C4-2B (cell line): ENCODE measurements around the gene DDX42.
"Not testable (repeated sequence)": the region's sequence is repeated elsewhere in the genome, so short reads cannot be mapped to it uniquely, and the experiment has no call there.

Source experiments
- H3K27ac ChIP-seq: fragments of 450-650 bp; 2 replicates; pipeline ENCODE4 v1.5.1; 2017
- ZFX ChIP-seq: fragments of 450-650 bp; IDR thresholded peaks from 2 replicates; pipeline ENCODE4 v1.6.1; 2017
- TF ChIP-seq, protein P1 (sequence below): fragments of 450-650 bp; conservative IDR thresholded peaks from 2 replicates; pipeline ENCODE4 v1.5.1; 2017; ENCODE audit warnings: mild to moderate bottlenecking

The DDX42 gene

GRCh38 chr17:63780928-63781327 is 7.0 kb downstream of the DDX42 start:
- no peak for TF ChIP-seq ZFX
- TF ChIP-seq, protein P1, sequence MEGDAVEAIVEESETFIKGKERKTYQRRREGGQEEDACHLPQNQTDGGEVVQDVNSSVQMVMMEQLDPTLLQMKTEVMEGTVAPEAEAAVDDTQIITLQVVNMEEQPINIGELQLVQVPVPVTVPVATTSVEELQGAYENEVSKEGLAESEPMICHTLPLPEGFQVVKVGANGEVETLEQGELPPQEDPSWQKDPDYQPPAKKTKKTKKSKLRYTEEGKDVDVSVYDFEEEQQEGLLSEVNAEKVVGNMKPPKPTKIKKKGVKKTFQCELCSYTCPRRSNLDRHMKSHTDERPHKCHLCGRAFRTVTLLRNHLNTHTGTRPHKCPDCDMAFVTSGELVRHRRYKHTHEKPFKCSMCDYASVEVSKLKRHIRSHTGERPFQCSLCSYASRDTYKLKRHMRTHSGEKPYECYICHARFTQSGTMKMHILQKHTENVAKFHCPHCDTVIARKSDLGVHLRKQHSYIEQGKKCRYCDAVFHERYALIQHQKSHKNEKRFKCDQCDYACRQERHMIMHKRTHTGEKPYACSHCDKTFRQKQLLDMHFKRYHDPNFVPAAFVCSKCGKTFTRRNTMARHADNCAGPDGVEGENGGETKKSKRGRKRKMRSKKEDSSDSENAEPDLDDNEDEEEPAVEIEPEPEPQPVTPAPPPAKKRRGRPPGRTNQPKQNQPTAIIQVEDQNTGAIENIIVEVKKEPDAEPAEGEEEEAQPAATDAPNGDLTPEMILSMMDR = no peak
- peak overlapping the region; percentile 83 for H3K27ac ChIP-seq

DNA sequence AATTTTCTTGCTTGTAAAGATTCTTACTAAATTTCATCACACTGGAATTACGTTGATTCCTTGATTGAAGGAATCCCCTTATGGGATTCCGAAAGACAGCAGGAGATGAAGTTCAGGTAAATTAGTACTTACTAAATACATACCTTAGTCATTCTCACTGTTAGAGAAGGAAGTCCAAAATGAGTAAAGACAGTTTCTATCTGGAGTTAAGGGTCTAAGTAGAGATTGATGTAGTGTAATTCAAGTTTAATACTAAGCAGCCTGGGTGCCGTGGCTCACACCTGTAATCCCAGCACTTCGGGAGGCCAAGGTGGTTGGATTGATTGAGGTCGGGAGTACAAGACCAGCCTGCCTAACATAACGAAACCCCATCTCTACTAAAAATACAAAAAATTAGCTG is 9.6 kb downstream of the DDX42 start:
- H3K27ac ChIP-seq = 0 out of 2 replicates have a peak overlapping the region, but pooled peaks have one; percentile 32
- TF ChIP-seq ZFX = no peak

GRCh38 chr17:63785556-63785955 is 11.6 kb downstream of the DDX42 start:
- TF ChIP-seq, protein P1 = no peak
- no peak for TF ChIP-seq ZFX
- no peak overlapping the region for H3K27ac ChIP-seq

GRCh38 chr17:63786117-63786516 is 12.1 kb downstream of the DDX42 start:
- no peak for TF ChIP-seq ZFX
- TF ChIP-seq, protein P1 = no peak
- H3K27ac ChIP-seq = no peak overlapping the region

DNA sequence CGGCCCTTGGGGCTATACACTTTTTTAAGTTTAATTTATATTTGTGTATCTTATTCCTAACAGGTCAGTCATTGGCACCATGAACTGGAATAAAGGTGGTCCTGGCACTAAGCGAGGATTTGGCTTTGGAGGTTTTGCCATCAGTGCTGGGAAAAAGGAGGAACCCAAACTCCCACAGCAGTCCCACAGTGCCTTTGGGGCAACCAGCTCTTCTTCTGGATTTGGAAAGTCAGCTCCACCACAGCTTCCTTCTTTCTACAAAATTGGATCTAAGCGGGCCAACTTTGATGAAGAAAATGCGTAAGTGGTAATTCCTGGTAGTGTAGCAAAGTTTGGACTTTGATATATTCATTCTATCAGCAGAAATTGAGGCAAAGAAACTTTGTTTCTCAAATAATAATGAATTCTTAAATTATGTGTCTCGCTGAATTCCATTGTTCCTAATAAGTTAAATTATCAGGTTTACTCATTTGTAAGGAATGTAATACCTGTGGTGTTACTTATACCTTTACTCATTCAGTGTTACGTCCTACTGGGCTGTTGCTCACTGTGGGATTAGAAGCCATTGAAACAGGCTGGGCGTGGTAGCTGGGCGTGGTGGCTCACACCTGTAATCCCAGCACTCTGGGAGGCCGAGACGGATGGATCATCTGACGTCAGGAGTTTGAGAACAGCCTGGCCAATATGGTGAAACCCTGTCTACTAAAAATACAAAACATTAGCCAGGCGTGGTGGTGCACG is 13.2 kb downstream of the DDX42 start:
- no peak overlapping the region for H3K27ac ChIP-seq
- TF ChIP-seq ZFX = no peak
- TF ChIP-seq, protein P1 = no peak

- TF ChIP-seq ZFX = no peak
- TF ChIP-seq, protein P1 = no peak
Measured at GRCh38 chr17:63790057-63790456, 16.1 kb downstream of the DDX42 start.

DNA sequence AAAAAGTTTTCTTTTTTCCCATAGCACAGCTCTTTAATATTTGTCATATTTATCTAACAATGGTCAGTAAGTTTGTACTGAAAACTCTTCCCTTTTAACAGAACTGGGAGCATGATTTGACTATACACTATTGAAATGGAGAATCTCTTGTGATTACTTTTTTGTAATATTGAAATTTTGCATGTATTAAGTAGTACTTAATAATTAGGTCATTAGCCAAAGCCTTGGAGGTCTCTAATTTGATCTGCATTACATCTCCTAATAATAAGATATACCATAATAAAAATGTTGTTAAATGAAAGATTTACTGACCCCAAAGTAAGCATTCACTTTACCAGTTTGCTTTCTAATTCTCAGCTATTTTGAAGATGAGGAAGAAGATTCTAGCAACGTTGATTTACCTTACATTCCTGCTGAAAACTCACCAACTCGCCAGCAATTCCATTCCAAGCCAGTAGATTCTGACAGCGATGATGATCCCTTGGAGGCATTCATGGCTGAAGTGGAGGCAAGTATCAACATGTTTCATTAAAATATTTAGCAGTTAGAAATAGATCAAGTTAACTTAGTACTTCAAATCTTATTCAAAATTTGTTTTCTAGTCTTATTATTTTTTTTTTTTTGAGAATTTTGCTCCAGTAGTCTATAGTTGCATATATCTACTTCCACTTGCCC is 18.2 kb downstream of the DDX42 start:
- H3K27ac ChIP-seq = no peak overlapping the region
- TF ChIP-seq, protein P1 = no peak
- TF ChIP-seq ZFX = no peak

More at GRCh38 chr17:63790057-63790456, 16.1 kb downstream of the DDX42 start:
- H3K27ac ChIP-seq = no peak overlapping the region

DNA sequence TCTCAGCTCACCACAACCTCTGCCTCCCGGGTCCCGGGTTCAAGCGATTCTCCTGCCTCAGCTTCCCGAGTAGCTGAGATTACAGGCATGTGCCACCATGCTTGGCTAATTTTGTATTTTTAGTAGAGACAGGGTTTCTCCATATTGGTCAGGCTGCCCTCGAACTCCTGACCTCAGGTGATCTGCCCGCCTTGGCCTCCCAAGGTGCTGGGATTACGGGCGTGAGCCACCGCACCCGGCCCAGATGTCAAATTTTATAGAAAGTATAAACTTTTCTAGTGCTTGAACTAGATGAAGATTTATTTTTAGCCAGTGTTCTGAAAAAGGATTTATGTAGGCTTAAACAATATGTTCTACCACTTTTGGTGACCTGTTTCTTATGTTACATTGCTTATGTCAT is 22.4 kb downstream of the DDX42 start:
- not testable (repeated sequence) for H3K27ac ChIP-seq
